ENCODE data around the gene VSTM2L. TPM values are rescaled to one million over a fixed set of nuclear protein-coding genes. Genes with fewer than 3 reads are reported as not detected.

The VSTM2L gene
- total RNA-seq, 4 donors from 2014 or later = 0.78 to 1.4 TPM; not detected in 2

DNA sequence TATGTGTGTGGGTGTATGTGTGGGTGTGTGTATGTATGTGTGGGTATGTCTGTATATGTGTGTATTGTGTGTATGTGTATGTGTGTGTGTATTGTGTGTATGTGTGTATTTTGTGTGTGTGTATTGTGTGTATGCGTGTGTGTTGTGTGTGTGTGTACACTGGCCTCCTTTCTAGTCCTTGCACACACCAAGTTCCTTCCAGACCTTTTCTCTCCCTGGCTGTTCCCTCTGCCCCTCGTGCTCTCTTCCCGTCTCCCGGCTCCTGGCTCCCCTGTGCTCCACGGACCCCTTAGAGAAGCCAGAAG, 11.4 kb downstream of the VSTM2L start:
- DNase-seq (ENCODE audit: low spot score in 2 of 2) = no peak
- 53% methylated on average over 5 of the region's 5 CpGs for WGBS
- H3K27ac ChIP-seq = no peak overlapping the region
- H3K9me3 ChIP-seq = no peaks in the 10 kb centered on the region
- peaks cover 25% of the 10 kb centered on the region for H3K4me1 ChIP-seq
- H3K4me3 ChIP-seq = no peak overlapping the region
- peaks cover 90% of the 10 kb centered on the region for H3K27me3 ChIP-seq
- no peaks in the 10 kb centered on the region for H3K36me3 ChIP-seq
- TF ChIP-seq EP300 (IDR thresholded peaks at IDR 0.05) (no peak), POLR2AphosphoS5 (IDR thresholded peaks at IDR 0.05) (no peak), POLR2A (IDR thresholded peaks at IDR 0.05) (no peak)
- TF ChIP-seq, protein P1, sequence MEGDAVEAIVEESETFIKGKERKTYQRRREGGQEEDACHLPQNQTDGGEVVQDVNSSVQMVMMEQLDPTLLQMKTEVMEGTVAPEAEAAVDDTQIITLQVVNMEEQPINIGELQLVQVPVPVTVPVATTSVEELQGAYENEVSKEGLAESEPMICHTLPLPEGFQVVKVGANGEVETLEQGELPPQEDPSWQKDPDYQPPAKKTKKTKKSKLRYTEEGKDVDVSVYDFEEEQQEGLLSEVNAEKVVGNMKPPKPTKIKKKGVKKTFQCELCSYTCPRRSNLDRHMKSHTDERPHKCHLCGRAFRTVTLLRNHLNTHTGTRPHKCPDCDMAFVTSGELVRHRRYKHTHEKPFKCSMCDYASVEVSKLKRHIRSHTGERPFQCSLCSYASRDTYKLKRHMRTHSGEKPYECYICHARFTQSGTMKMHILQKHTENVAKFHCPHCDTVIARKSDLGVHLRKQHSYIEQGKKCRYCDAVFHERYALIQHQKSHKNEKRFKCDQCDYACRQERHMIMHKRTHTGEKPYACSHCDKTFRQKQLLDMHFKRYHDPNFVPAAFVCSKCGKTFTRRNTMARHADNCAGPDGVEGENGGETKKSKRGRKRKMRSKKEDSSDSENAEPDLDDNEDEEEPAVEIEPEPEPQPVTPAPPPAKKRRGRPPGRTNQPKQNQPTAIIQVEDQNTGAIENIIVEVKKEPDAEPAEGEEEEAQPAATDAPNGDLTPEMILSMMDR (IDR thresholded peaks at IDR 0.05) = no peak

DNA sequence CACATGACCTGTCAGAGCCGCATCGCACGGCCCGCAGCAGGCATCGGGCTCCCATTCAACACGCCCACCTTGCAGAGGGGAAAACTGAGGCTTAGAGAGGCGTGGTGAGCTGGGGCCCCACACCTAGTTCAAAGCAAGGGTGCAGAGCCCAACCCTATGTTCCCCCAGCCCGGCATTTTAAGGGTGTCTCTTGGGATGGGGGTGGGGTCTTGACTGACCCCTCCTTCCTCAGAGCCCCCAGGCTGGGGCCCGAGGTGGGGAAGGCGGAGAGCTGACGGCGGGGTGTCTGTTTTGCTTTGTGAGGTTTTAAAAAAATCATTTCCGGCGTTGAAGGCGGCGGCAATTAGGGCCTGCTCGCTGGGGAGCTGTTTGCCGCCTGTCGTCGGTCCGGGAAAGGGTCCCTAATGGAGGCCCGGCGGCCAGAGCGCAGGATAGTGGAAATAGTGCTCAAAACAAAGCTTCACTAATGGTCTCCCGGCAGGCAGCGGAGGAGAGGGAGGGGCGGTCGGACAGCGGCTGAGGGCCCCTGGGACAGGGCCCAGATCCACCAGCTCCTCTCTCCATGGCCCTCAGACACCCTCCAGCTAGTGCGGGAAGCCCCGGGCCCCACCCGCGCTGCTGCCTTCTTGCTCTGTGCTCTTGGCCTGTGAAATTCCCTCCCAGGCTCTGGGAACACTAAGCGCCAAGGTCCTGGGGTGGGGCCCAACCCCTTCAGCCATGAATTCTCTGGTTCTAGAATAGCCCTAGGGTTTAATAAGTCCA, 11.9 kb downstream of the VSTM2L start:
- no peak for DNase-seq (ENCODE audit: low spot score in 2 of 2)
- H3K4me3 ChIP-seq = peak overlapping the region; percentile 30
- peaks cover 25% of the 10 kb centered on the region for H3K4me1 ChIP-seq
- H3K36me3 ChIP-seq = no peaks in the 10 kb centered on the region
- no peaks in the 10 kb centered on the region for H3K9me3 ChIP-seq
- 6% methylated on average over 32 of the region's 34 CpGs for WGBS
- no peak overlapping the region for H3K27ac ChIP-seq
- peaks cover 90% of the 10 kb centered on the region for H3K27me3 ChIP-seq
- TF ChIP-seq EP300 (IDR thresholded peaks at IDR 0.05) = no peak
- TF ChIP-seq POLR2A (IDR thresholded peaks at IDR 0.05) = no peak
- TF ChIP-seq POLR2AphosphoS5 (IDR thresholded peaks at IDR 0.05) = no peak
- TF ChIP-seq, protein P1 (IDR thresholded peaks at IDR 0.05) = no peak

DNA sequence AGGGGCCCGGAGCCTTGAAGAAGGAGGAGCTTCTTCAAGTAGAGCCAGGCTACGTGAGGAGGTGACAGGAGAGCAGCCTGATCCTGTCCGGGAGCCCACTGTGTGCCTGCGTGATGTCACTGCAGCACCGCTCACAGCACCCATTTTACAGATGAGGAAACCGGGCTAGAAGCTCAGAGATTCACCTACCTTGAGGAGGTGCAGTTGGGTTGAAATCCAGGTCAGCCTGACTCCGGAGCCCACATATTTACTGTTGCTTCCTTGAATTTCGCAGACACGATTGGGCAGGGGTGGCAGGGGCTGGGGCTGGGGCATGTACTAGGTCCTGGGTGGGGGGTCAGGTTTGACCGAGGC, 12.5 kb downstream of the VSTM2L start:
- WGBS = 73% methylated on average over 6 of the region's 10 CpGs
- no peak for TF ChIP-seq POLR2A (IDR thresholded peaks at IDR 0.05)
- no peak for TF ChIP-seq POLR2AphosphoS5 (IDR thresholded peaks at IDR 0.05)
- no peak for TF ChIP-seq EP300 (IDR thresholded peaks at IDR 0.05)
- TF ChIP-seq, protein P1 (IDR thresholded peaks at IDR 0.05) = no peak
- no peak overlapping the region for H3K4me3 ChIP-seq
- no peak for DNase-seq (ENCODE audit: low spot score in 2 of 2)
- H3K4me1 ChIP-seq = peaks cover 25% of the 10 kb centered on the region
- no peaks in the 10 kb centered on the region for H3K9me3 ChIP-seq
- peaks cover 91% of the 10 kb centered on the region for H3K27me3 ChIP-seq
- no peak overlapping the region for H3K27ac ChIP-seq
- H3K36me3 ChIP-seq = no peaks in the 10 kb centered on the region

DNA sequence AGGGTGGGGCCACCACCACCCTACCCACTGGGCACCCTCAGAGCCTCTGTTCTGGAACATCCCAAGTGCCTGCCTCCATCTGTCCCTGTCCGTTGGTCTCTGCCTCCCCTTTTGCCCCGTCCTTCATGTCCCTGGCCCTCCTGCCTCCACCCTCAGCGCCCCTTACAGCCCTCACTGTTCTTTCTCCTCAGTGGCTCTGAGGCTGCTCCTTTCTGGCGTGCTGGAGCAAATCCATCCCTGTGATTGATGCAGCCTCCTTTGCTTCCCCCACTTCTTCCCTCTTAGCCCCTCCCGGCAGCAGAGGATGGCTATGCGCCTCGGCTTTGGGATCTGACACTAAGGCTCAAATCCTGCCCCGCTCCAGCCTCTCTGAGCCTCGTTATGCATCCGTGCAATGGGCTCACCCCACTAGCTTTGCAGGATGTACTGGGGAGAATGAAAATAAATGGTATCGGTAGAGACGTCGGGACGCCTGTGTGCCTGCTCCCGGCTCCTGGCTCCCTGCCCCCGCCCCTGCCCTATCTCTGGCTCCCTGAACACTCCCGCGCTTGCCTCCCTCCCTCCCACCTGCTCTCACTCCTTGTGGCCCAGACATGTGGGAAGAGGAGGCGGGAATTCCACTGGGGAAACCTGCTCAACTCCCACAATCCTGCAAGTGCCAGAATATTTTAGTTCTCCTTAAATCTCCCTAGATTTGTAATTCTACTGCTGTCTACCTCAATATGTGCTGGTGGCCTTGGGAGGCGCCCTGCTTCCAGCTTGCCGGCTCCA, 13.1 kb downstream of the VSTM2L start:
- TF ChIP-seq POLR2A (IDR thresholded peaks at IDR 0.05) (no peak), EP300 (IDR thresholded peaks at IDR 0.05) (no peak), POLR2AphosphoS5 (IDR thresholded peaks at IDR 0.05) (no peak)
- TF ChIP-seq, protein P1 (IDR thresholded peaks at IDR 0.05) = no peak
- Histone ChIP-seq H3K36me3 (no peaks in the 10 kb centered on the region), H3K4me3 (no peak overlapping the region), H3K9me3 (no peaks in the 10 kb centered on the region), H3K27me3 (peaks cover 93% of the 10 kb centered on the region), H3K27ac (no peak overlapping the region), H3K4me1 (peaks cover 25% of the 10 kb centered on the region)
- no peak for DNase-seq (ENCODE audit: low spot score in 2 of 2)
- 17% methylated on average over 21 of the region's 21 CpGs for WGBS

DNA sequence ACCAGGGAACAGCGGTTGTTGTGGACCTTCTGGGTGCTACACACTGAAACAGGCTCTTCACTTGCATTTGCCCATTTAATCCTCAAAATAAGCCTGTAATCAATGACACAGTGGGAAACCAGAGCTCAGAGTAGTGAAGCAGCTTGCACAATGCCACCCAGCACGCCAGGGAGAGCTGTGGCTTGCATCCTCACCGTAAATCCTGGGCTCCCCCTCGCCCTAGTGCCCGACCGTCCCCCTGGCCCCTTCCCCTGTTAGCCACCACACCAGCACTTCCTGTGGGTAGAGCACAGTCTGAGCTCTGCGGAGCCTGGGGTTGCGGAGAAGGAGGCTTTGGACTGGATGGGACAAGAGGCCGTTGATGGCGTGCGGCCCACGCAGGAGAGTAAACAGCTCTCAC, 14.5 kb downstream of the VSTM2L start:
- no peak overlapping the region for H3K27ac ChIP-seq
- no peaks in the 10 kb centered on the region for H3K9me3 ChIP-seq
- WGBS = 59% methylated on average over 12 of the region's 12 CpGs
- peaks cover 18% of the 10 kb centered on the region for H3K4me1 ChIP-seq
- no peaks in the 10 kb centered on the region for H3K36me3 ChIP-seq
- H3K4me3 ChIP-seq = no peak overlapping the region
- H3K27me3 ChIP-seq = peaks cover 79% of the 10 kb centered on the region
- DNase-seq (ENCODE audit: low spot score in 2 of 2) = no peak
- no peak for TF ChIP-seq POLR2A (IDR thresholded peaks at IDR 0.05)
- TF ChIP-seq POLR2AphosphoS5 (IDR thresholded peaks at IDR 0.05) = no peak
- TF ChIP-seq EP300 (IDR thresholded peaks at IDR 0.05) = no peak
- TF ChIP-seq, protein P1 (IDR thresholded peaks at IDR 0.05) = no peak

All from suprapubic skin (tissue), 4 donors.